GM12878 (cell line): ENCODE measurements around the gene MTX1. TPM values are rescaled to one million over a fixed set of nuclear protein-coding genes. Genes with fewer than 3 reads are reported as not detected.

Experiments
- CBX3 ChIP-seq: fragments of 200-600 bp; sonication (generic); IDR thresholded peaks from 2 replicates; pipeline ENCODE4 v1.6.1; 2016; ENCODE audit warnings: low read depth, borderline replicate concordance
- CBX5 ChIP-seq: sonication (generic); IDR thresholded peaks from 2 replicates; pipeline ENCODE4 v1.6.1; 2016; ENCODE audit warnings: low read depth, moderate library complexity, mild to moderate bottlenecking, inconsistent platforms
- CREB1 ChIP-seq: IDR thresholded peaks from 2 replicates; pipeline ENCODE4 v1.6.1; 2012; ENCODE audit warnings: low read depth, mild to moderate bottlenecking, inconsistent platforms
- CREM ChIP-seq: IDR thresholded peaks from 2 replicates; pipeline ENCODE4 v1.6.1; 2014; ENCODE audit warnings: antibody characterized with exemption, low read depth
- DPF2 ChIP-seq: fragments of 450-650 bp; IDR thresholded peaks from 2 replicates; pipeline ENCODE4 v1.6.1; 2017; ENCODE audit warnings: mild to moderate bottlenecking
- EZH2 ChIP-seq: IDR thresholded peaks from 2 replicates; pipeline ENCODE4 v1.6.1; 2012; ENCODE audit warnings: low read depth, mild to moderate bottlenecking, control low read depth, inconsistent platforms, low read length, borderline replicate concordance; ENCODE audit not compliant: control insufficient read depth
- FOS ChIP-seq: IDR thresholded peaks from 3 replicates; pipeline ENCODE4 v1.6.1; 2011; ENCODE audit warnings: borderline replicate concordance; ENCODE audit not compliant: insufficient read length; ENCODE audit errors: extremely low read depth
- HDGF ChIP-seq: fragments of 450-650 bp; IDR thresholded peaks from 2 replicates; pipeline ENCODE4 v1.6.1; 2016; ENCODE audit warnings: antibody characterized with exemption
- KAT2A ChIP-seq: conservative IDR thresholded peaks from 2 replicates; pipeline ENCODE4 v1.6.1; 2011; ENCODE audit warnings: low read depth, low read length; ENCODE audit not compliant: control insufficient read depth
- MEF2B ChIP-seq: fragments of 450-650 bp; IDR thresholded peaks from 2 replicates; pipeline ENCODE4 v1.6.1; 2018; ENCODE audit warnings: mild to moderate bottlenecking, moderate library complexity; ENCODE audit not compliant: partially characterized antibody, poor library complexity, severe bottlenecking
- MTA3 ChIP-seq: IDR thresholded peaks from 2 replicates; pipeline ENCODE4 v1.6.1; 2012; ENCODE audit warnings: low read length, inconsistent platforms, borderline replicate concordance
- NFIC ChIP-seq: IDR thresholded peaks from 2 replicates; pipeline ENCODE4 v1.6.1; 2012; ENCODE audit warnings: low read depth, mild to moderate bottlenecking, inconsistent platforms, low read length, moderate library complexity
- NFYA ChIP-seq: IDR thresholded peaks from 2 replicates; pipeline ENCODE4 v1.6.1; 2011; ENCODE audit warnings: low read depth, mild to moderate bottlenecking, low read length, improper control_type of control experiment, borderline replicate concordance
- POU2F2 ChIP-seq: IDR thresholded peaks from 3 replicates; pipeline ENCODE4 v1.6.1; 2011; ENCODE audit warnings: low read depth, mild to moderate bottlenecking, low read length, borderline replicate concordance
- RBBP5 ChIP-seq: fragments of 200-600 bp; sonication (generic); conservative IDR thresholded peaks from 2 replicates; pipeline ENCODE4 v1.6.1; 2016
- SMAD5 ChIP-seq: IDR thresholded peaks from 2 replicates; pipeline ENCODE4 v1.6.1; 2016; ENCODE audit warnings: antibody characterized with exemption, low read depth
- TCF3 ChIP-seq: IDR thresholded peaks from 2 replicates; pipeline ENCODE4 v1.6.1; 2012; ENCODE audit warnings: low read depth, mild to moderate bottlenecking, low read length, borderline replicate concordance; ENCODE audit not compliant: insufficient read depth
- ZSCAN29 ChIP-seq: fragments of 450-650 bp; IDR thresholded peaks from 2 replicates; pipeline ENCODE4 v1.6.1; 2017; ENCODE audit warnings: mild to moderate bottlenecking, moderate library complexity
- ZZZ3 ChIP-seq: IDR thresholded peaks from 2 replicates; pipeline ENCODE4 v1.6.1; 2011; ENCODE audit warnings: low read depth; ENCODE audit not compliant: control insufficient read depth, insufficient read length
- polyA plus RNA-seq, 11 experiments: library from polyadenylated mRNA; depleted of rRNA in 4 of 11; unstranded in 6 of 11; stranded (reverse) in 5 of 11; fragments of >200 nt; fragmentation: Nextera tagmentation in 4 of 11; fragmentation: Illumina TruSeq in 1 of 11; extraction: Ambion mirVana in 4 of 11; extraction: Trizol in 1 of 11; gene quantifications; 1 replicate in 1 of 11; 2 replicates in 10 of 11; pipeline versions ENCODE4 v1.2.1 to v1.2.3, GENCODE V29; 2011 to 2016; ENCODE audit warnings: inconsistent platforms in 2 of 11, missing spikeins in 2 of 11, low read depth in 1 of 11
- total RNA-seq, 4 experiments: library from RNA; depleted of rRNA in 3 of 4; stranded (reverse); fragments of >200 nt in 3 of 4; fragmentation: Illumina TruSeq in 1 of 4; extraction: Trizol in 1 of 4; gene quantifications; 2 replicates each; pipeline versions ENCODE4 v1.2.1 to v1.2.3, GENCODE V29; 2013 to 2021
- TF ChIP-seq, protein P1 (sequence below): fragments of 450-650 bp; IDR thresholded peaks from 2 replicates; pipeline ENCODE4 v1.6.1; 2017; ENCODE audit warnings: mild to moderate bottlenecking, moderate library complexity
- TF ChIP-seq, protein P2 (sequence below): IDR thresholded peaks from 2 replicates; pipeline ENCODE4 v1.6.1; 2012; ENCODE audit warnings: low read depth, low read length, improper control_type of control experiment
- TF ChIP-seq, protein P3 (sequence below): fragments of 450-650 bp; IDR thresholded peaks from 2 replicates; pipeline ENCODE4 v1.6.1; 2017; ENCODE audit warnings: mild to moderate bottlenecking, moderate library complexity

MTX1 gene
- total and polyA plus RNA-seq, 10 of the 15 experiments (the other 5 are each of a cell fraction or from before 2014, with no cell fraction given) = 15.8 to 92.0 (median 49.1) TPM

DNA sequence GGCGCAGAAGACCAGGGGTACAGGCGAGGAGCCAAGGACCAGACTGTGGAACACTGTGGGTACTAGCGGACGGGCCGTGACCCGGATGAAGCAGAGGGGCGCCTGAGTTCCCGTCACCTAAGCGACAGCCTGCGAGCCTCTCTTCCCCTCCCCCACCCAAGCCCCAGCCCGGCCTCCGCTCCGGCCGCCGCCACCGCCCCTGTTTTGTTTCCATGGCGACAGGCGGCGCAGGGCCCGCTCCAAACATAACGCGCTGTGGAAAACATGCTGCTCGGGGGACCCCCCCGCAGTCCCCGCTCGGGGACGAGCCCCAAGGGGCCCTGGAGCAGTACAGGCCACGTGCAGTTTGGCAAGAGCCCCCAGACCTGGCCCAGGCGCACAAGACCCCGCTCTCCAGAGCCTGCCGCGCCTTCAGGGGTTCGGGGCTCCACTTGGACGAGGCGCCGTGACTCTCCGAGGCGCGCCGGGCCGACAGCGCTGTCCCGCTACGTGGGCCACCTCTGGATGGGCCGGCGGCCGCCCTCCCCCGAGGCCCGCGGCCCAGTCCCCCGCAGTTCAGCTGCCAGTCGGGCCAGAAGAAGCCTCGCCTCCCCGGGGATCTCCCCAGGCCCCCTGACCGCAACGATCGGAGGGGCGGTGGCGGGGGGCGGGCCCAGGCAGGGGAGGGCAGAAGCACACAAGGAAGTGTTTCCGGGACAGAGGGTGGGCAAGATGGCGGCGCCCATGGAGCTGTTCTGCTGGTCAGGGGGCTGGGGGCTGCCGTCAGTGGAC lies at the start of gene MTX1 (continued):
- peak; percentile 41; the same call in 1 of the 3 replicates for TF ChIP-seq POU2F2
- TF ChIP-seq HDGF = peak; percentile 83
- TF ChIP-seq CBX3 = no peak
- no peak for TF ChIP-seq MTA3
- 0 out of 2 replicates have a peak, but pooled peaks have one; percentile 12 for TF ChIP-seq SMAD5
- TF ChIP-seq TCF3 = 0 out of 2 replicates have a peak, but pooled peaks have one; percentile 13
- TF ChIP-seq CREB1 = peak; percentile 85
- TF ChIP-seq MEF2B = peak; percentile 89
- no peak for TF ChIP-seq KAT2A
- TF ChIP-seq RBBP5 = no peak
- TF ChIP-seq EZH2 = no peak
- TF ChIP-seq DPF2 = peak; percentile 96
- no peak for TF ChIP-seq CBX5
- TF ChIP-seq ZSCAN29 = no peak
- TF ChIP-seq ZZZ3 = no peak
- no peak for TF ChIP-seq NFYA
- TF ChIP-seq, protein P1, sequence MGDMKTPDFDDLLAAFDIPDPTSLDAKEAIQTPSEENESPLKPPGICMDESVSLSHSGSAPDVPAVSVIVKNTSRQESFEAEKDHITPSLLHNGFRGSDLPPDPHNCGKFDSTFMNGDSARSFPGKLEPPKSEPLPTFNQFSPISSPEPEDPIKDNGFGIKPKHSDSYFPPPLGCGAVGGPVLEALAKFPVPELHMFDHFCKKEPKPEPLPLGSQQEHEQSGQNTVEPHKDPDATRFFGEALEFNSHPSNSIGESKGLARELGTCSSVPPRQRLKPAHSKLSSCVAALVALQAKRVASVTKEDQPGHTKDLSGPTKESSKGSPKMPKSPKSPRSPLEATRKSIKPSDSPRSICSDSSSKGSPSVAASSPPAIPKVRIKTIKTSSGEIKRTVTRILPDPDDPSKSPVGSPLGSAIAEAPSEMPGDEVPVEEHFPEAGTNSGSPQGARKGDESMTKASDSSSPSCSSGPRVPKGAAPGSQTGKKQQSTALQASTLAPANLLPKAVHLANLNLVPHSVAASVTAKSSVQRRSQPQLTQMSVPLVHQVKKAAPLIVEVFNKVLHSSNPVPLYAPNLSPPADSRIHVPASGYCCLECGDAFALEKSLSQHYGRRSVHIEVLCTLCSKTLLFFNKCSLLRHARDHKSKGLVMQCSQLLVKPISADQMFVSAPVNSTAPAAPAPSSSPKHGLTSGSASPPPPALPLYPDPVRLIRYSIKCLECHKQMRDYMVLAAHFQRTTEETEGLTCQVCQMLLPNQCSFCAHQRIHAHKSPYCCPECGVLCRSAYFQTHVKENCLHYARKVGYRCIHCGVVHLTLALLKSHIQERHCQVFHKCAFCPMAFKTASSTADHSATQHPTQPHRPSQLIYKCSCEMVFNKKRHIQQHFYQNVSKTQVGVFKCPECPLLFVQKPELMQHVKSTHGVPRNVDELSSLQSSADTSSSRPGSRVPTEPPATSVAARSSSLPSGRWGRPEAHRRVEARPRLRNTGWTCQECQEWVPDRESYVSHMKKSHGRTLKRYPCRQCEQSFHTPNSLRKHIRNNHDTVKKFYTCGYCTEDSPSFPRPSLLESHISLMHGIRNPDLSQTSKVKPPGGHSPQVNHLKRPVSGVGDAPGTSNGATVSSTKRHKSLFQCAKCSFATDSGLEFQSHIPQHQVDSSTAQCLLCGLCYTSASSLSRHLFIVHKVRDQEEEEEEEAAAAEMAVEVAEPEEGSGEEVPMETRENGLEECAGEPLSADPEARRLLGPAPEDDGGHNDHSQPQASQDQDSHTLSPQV = no peak
- no peak for TF ChIP-seq NFIC
- peak; percentile 71 for TF ChIP-seq CREM
- TF ChIP-seq, protein P2, sequence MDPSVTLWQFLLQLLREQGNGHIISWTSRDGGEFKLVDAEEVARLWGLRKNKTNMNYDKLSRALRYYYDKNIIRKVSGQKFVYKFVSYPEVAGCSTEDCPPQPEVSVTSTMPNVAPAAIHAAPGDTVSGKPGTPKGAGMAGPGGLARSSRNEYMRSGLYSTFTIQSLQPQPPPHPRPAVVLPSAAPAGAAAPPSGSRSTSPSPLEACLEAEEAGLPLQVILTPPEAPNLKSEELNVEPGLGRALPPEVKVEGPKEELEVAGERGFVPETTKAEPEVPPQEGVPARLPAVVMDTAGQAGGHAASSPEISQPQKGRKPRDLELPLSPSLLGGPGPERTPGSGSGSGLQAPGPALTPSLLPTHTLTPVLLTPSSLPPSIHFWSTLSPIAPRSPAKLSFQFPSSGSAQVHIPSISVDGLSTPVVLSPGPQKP = no peak
- TF ChIP-seq, protein P3, sequence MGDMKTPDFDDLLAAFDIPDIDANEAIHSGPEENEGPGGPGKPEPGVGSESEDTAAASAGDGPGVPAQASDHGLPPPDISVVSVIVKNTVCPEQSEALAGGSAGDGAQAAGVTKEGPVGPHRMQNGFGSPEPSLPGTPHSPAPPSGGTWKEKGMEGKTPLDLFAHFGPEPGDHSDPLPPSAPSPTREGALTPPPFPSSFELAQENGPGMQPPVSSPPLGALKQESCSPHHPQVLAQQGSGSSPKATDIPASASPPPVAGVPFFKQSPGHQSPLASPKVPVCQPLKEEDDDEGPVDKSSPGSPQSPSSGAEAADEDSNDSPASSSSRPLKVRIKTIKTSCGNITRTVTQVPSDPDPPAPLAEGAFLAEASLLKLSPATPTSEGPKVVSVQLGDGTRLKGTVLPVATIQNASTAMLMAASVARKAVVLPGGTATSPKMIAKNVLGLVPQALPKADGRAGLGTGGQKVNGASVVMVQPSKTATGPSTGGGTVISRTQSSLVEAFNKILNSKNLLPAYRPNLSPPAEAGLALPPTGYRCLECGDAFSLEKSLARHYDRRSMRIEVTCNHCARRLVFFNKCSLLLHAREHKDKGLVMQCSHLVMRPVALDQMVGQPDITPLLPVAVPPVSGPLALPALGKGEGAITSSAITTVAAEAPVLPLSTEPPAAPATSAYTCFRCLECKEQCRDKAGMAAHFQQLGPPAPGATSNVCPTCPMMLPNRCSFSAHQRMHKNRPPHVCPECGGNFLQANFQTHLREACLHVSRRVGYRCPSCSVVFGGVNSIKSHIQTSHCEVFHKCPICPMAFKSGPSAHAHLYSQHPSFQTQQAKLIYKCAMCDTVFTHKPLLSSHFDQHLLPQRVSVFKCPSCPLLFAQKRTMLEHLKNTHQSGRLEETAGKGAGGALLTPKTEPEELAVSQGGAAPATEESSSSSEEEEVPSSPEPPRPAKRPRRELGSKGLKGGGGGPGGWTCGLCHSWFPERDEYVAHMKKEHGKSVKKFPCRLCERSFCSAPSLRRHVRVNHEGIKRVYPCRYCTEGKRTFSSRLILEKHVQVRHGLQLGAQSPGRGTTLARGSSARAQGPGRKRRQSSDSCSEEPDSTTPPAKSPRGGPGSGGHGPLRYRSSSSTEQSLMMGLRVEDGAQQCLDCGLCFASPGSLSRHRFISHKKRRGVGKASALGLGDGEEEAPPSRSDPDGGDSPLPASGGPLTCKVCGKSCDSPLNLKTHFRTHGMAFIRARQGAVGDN = peak; percentile 16; the same call in 1 of the 2 replicates
- no peak for TF ChIP-seq FOS
